IPS DF 6.9 (cell line): ENCODE results near the gene FBXL19.
"Not testable (repeated sequence)": the region's sequence is repeated elsewhere in the genome, so short reads cannot be mapped to it uniquely, and the experiment has no call there.

ENCODE experiments used
- DNase-seq: peaks from one replicate; pipeline ENCODE4 v3.0.0-alpha.2; 2013; ENCODE audit warnings: low read depth, low spot score
- H3K27ac ChIP-seq: one replicate; pipeline ENCODE4 v1.5.1; 2013; ENCODE audit warnings: low read length, control low read depth
- H3K27me3 ChIP-seq: 2 replicates; pipeline ENCODE4 v1.6.1; 2013; ENCODE audit warnings: mild to moderate bottlenecking, low read length; ENCODE audit not compliant: control insufficient read depth, insufficient read depth
- H3K36me3 ChIP-seq: 2 replicates; pipeline ENCODE4 v1.6.1; 2013; ENCODE audit warnings: low read length; ENCODE audit not compliant: control insufficient read depth, insufficient read depth
- H3K4me1 ChIP-seq: 2 replicates; pipeline ENCODE4 v1.6.1; 2013; ENCODE audit warnings: low read length; ENCODE audit not compliant: control insufficient read depth, insufficient read depth
- H3K4me3 ChIP-seq: 2 replicates; pipeline ENCODE4 v1.5.1; 2013; ENCODE audit warnings: mild to moderate bottlenecking, low read length
- H3K9me3 ChIP-seq: 2 replicates; pipeline ENCODE4 v1.6.1; 2013; ENCODE audit warnings: low read length, inconsistent platforms; ENCODE audit not compliant: control insufficient read depth, insufficient read depth
- WGBS: extraction: QIAGEN DNeasy Blood & Tissue Kit; methylation state at CpG from one replicate; pipeline ENCODE4 v1.1.7; 2013; ENCODE audit warnings: mixed read lengths, missing lambda C conversion rate; ENCODE audit not compliant: insufficient read length, insufficient coverage; 5-methylcytosine and 5-hydroxymethylcytosine counted together

Gene FBXL19

GRCh38 chr16:30931068-30931650, 7.8 kb downstream of the FBXL19 start:
- Histone ChIP-seq H3K27ac (no peak overlapping the region), H3K27me3 (no peaks in the 10 kb centered on the region), H3K4me3 (no peak overlapping the region), H3K9me3 (no peaks in the 10 kb centered on the region), H3K36me3 (peaks cover 31% of the 10 kb centered on the region), H3K4me1 (peaks cover 3% of the 10 kb centered on the region; the same call in 1 of the 2 replicates)
- no peak for DNase-seq
- WGBS, result no CpG with 5 or more reads among the region's 12 CpGs

GRCh38 chr16:30934827-30935557, 11.6 kb downstream of the FBXL19 start:
- Histone ChIP-seq H3K27me3 (no peaks in the 10 kb centered on the region), H3K36me3 (peaks cover 22% of the 10 kb centered on the region; the same call in 1 of the 2 replicates), H3K4me3 (no peak overlapping the region), H3K4me1 (no peaks in the 10 kb centered on the region), H3K27ac (no peak overlapping the region), H3K9me3 (no peaks in the 10 kb centered on the region)
- DNase-seq, result no peak
- WGBS, result no CpG with 5 or more reads among the region's 12 CpGs

- Histone ChIP-seq H3K4me1 (peaks cover 3% of the 10 kb centered on the region; the same call in 1 of the 2 replicates), H3K4me3 (no peak overlapping the region), H3K27ac (no peak overlapping the region), H3K27me3 (no peaks in the 10 kb centered on the region), H3K9me3 (no peaks in the 10 kb centered on the region), H3K36me3 (peaks cover 8% of the 10 kb centered on the region; the same call in 1 of the 2 replicates)
- DNase-seq, result no peak
- no CpG with 5 or more reads among the region's 5 CpGs for WGBS
These were observed 14.3 kb downstream of the FBXL19 start for GRCh38 chr16:30937692-30938091.

- H3K4me1 ChIP-seq, result not testable (repeated sequence)
These were observed 16.2 kb downstream of the FBXL19 start for GRCh38 chr16:30939571-30939970.

GRCh38 chr16:30941600-30942425, 18.4 kb downstream of the FBXL19 start:
- H3K27ac ChIP-seq, result no peak overlapping the region
- WGBS, result no CpG with 5 or more reads among the region's 15 CpGs
- peaks cover 11% of the 10 kb centered on the region for H3K36me3 ChIP-seq
- no peak overlapping the region for H3K4me3 ChIP-seq
- no peak for DNase-seq
- peaks cover 6% of the 10 kb centered on the region for H3K4me1 ChIP-seq
- H3K9me3 ChIP-seq, result no peaks in the 10 kb centered on the region
- no peaks in the 10 kb centered on the region for H3K27me3 ChIP-seq

More at GRCh38 chr16:30939571-30939970, 16.2 kb downstream of the FBXL19 start:
- DNase-seq, H3K27me3 ChIP-seq, H3K4me3 ChIP-seq, H3K9me3 ChIP-seq, H3K27ac ChIP-seq: not testable (repeated sequence)
- peaks cover 14% of the 10 kb centered on the region for H3K36me3 ChIP-seq
- WGBS, result no CpG with 5 or more reads among the region's 8 CpGs

GRCh38 chr16:30942426-30942806, 19.0 kb downstream of the FBXL19 start:
- Histone ChIP-seq H3K4me3 (no peak overlapping the region), H3K4me1 (peaks cover 8% of the 10 kb centered on the region), H3K27me3 (no peaks in the 10 kb centered on the region), H3K9me3 (no peaks in the 10 kb centered on the region), H3K36me3 (peaks cover 12% of the 10 kb centered on the region), H3K27ac (no peak overlapping the region)
- no peak for DNase-seq
- no CpG with 5 or more reads among the region's 4 CpGs for WGBS

GRCh38 chr16:30944352-30944751, 21.0 kb downstream of the FBXL19 start:
- peaks cover 12% of the 10 kb centered on the region for H3K36me3 ChIP-seq
- no peaks in the 10 kb centered on the region for H3K27me3 ChIP-seq
- peaks cover 8% of the 10 kb centered on the region for H3K4me1 ChIP-seq
- H3K9me3 ChIP-seq, result no peaks in the 10 kb centered on the region
- DNase-seq, result no peak
- H3K27ac ChIP-seq, result no peak overlapping the region
- no peak overlapping the region for H3K4me3 ChIP-seq

GRCh38 chr16:30946671-30947540, 23.5 kb downstream of the FBXL19 start:
- no peaks in the 10 kb centered on the region for H3K9me3 ChIP-seq
- peaks cover 11% of the 10 kb centered on the region for H3K4me1 ChIP-seq
- DNase-seq, result no peak
- no peak overlapping the region for H3K27ac ChIP-seq
- H3K27me3 ChIP-seq, result no peaks in the 10 kb centered on the region
- WGBS, result no CpG with 5 or more reads among the region's 38 CpGs
- H3K36me3 ChIP-seq, result peaks cover 12% of the 10 kb centered on the region
- no peak overlapping the region for H3K4me3 ChIP-seq

- Histone ChIP-seq H3K4me3 (peak overlapping the region; percentile 42; the same call in 1 of the 2 replicates), H3K27me3 (no peaks in the 10 kb centered on the region), H3K27ac (no peak overlapping the region), H3K36me3 (peaks cover 12% of the 10 kb centered on the region), H3K9me3 (no peaks in the 10 kb centered on the region), H3K4me1 (peaks cover 8% of the 10 kb centered on the region)
- no peak for DNase-seq
- WGBS, result no CpG with 5 or more reads among the region's 3 CpGs
These were observed 24.1 kb downstream of the FBXL19 start for GRCh38 chr16:30947541-30947858.
